Measurements from ENCODE around the gene PBX1. TPM values are rescaled to one million over a fixed set of nuclear protein-coding genes. Genes with fewer than 3 reads are reported as not detected.

The PBX1 gene
- total and polyA plus RNA-seq, 2 of the 4 experiments (the other 2 are of a cell fraction), result 13.9 to 17.9 TPM

DNA sequence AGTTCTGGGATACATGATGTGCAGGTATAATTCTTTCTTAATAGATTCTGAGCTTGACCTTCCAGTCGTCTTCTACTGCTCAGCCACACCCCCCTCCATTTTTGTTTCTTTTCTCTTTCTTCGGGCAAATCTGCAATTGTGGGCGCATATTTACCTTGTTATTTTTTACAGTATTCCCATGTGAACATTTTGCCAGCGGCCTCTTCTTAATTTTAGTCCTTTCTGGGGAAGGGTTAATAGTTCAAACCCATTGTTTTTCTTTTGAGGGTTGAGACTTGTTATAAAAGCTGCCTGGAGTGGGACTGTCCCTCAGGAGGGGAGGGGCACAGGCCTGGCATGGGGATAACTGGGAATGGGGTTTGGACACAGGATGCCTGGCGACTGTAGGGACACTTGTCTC lies 40.3 kb downstream of the PBX1 start:
- H3K9me1 ChIP-seq (ENCODE audit: insufficient read depth, low read length), result peaks cover 2% of the 10 kb centered on the region
- H4K8ac ChIP-seq (ENCODE audit: low read depth in 2 of 2, low read length in 2 of 2), result no peak overlapping the region
- TF ChIP-seq, protein P1, sequence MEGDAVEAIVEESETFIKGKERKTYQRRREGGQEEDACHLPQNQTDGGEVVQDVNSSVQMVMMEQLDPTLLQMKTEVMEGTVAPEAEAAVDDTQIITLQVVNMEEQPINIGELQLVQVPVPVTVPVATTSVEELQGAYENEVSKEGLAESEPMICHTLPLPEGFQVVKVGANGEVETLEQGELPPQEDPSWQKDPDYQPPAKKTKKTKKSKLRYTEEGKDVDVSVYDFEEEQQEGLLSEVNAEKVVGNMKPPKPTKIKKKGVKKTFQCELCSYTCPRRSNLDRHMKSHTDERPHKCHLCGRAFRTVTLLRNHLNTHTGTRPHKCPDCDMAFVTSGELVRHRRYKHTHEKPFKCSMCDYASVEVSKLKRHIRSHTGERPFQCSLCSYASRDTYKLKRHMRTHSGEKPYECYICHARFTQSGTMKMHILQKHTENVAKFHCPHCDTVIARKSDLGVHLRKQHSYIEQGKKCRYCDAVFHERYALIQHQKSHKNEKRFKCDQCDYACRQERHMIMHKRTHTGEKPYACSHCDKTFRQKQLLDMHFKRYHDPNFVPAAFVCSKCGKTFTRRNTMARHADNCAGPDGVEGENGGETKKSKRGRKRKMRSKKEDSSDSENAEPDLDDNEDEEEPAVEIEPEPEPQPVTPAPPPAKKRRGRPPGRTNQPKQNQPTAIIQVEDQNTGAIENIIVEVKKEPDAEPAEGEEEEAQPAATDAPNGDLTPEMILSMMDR (conservative IDR thresholded peaks at IDR 0.05; ENCODE audit: low read depth, low read length), result no peak
- TF ChIP-seq BHLHE40 (IDR thresholded peaks at IDR 0.05; ENCODE audit: low read depth, low read length) (no peak), FOS (IDR thresholded peaks at IDR 0.05; ENCODE audit: low read depth, low read length) (no peak), MAZ (IDR thresholded peaks at IDR 0.05; ENCODE audit: borderline replicate concordance, low read depth, low read length) (no peak), POLR2A (IDR thresholded peaks at IDR 0.05; ENCODE audit: low read depth, low read length) (no peak), RFX5 (IDR thresholded peaks at IDR 0.05; ENCODE audit: low read depth, low read length) (no peak), CHD1 (IDR thresholded peaks at IDR 0.05; ENCODE audit: low read depth, low read length) (no peak)
- no TSS peak for BruUV-seq (replicated peaks)
- in situ Hi-C loops (cut with MboI; ENCODE audit: low sequenced_read_pairs) (no loop called here), intact Hi-C loops (cut with micrococcal nuclease) (no loop called here), dilution Hi-C loops (cut with HindIII; ENCODE audit: low sequenced_read_pairs, unreplicated experiment) (no loop called here)
- peaks cover 5% of the 10 kb centered on the region; the same call in 1 of the 2 replicates for H3K36me3 ChIP-seq (ENCODE audit: control insufficient read depth, insufficient read depth, low read length)
- no peaks in the 10 kb centered on the region for H4K20me1 ChIP-seq (ENCODE audit: insufficient read depth, low read length)
- H3K4me3 ChIP-seq (ENCODE audit: insufficient read depth, low read depth, low read length), result no peak overlapping the region
- no peak overlapping the region for H3K18ac ChIP-seq (ENCODE audit: low read depth, low read length)
- no peak overlapping the region for H3K4ac ChIP-seq (ENCODE audit: low read depth, low read length)
- H3K79me1 ChIP-seq (ENCODE audit: low read depth in 1 of 2, low read length in 2 of 2), result peaks cover 2 to 10% of the 10 kb centered on the region in 2 experiments; a peak in 3 of 4 replicates
- ChIA-PET CTCF (no interaction called here), POLR2A (ENCODE audit: unreplicated experiment) (no interaction called here)
- ATAC-seq (ENCODE audit: low read depth) (no peak), DNase-seq (no peak)
- H2BK15ac ChIP-seq (ENCODE audit: low read depth, low read length), result no peak overlapping the region
- no peak overlapping the region for H2BK5ac ChIP-seq (ENCODE audit: low read depth, low read length, poor library complexity, severe bottlenecking)
- H3K9ac ChIP-seq (ENCODE audit: low read depth, low read length), result no peak overlapping the region
- no peaks in the 10 kb centered on the region for H3K9me3 ChIP-seq (ENCODE audit: control insufficient read depth, insufficient read depth, low read length)
- no peak overlapping the region for H3K56ac ChIP-seq (ENCODE audit: extremely low read depth, insufficient read depth, low read length)
- H2AK5ac ChIP-seq (ENCODE audit: low read depth, low read length), result no peak overlapping the region
- H2BK120ac ChIP-seq (ENCODE audit: low read depth, low read length), result no peak overlapping the region
- H4K91ac ChIP-seq (ENCODE audit: insufficient read depth, low read depth, low read length), result no peak overlapping the region
- no peak overlapping the region for H3K23ac ChIP-seq (ENCODE audit: low read depth, low read length)
- no peak overlapping the region for H2AK9ac ChIP-seq (replicated peaks; ENCODE audit: low read depth, low read length, poor library complexity)
- H3K4me1 ChIP-seq (ENCODE audit: control insufficient read depth, insufficient read depth, low read length), result peaks cover 9% of the 10 kb centered on the region; the same call in 1 of the 2 replicates
- H3K4me2 ChIP-seq (ENCODE audit: low read depth, low read length), result no peak overlapping the region
- no peak overlapping the region for H2AFZ ChIP-seq (replicated peaks; ENCODE audit: low read length, poor library complexity)
- no peaks in the 10 kb centered on the region for H3K27me3 ChIP-seq (ENCODE audit: control insufficient read depth, insufficient read depth, low read length)
- H3K14ac ChIP-seq (replicated peaks; ENCODE audit: low read depth, low read length), result no peak overlapping the region
- no peak overlapping the region for H3K27ac ChIP-seq (ENCODE audit: insufficient read depth, low read length)
- WGBS, 2 experiments (ENCODE audit: extremely low coverage in 2 of 2, insufficient read length in 1 of 2), result no CpG with 5 or more reads among the region's 5 CpGs
- no peak overlapping the region for H2BK20ac ChIP-seq (ENCODE audit: low read depth, low read length)
- no peak overlapping the region for H4K5ac ChIP-seq (ENCODE audit: low read depth, low read length)
